SK-N-SH (cell line): ENCODE results near the gene PRDX5. TPM values are rescaled to one million over a fixed set of nuclear protein-coding genes. Genes with fewer than 3 reads are reported as not detected.

ENCODE experiments used
- CTCF ChIA-PET: fragments of 300-600, 350-600 bp; formaldehyde crosslinking; extraction: SDS; loops from one replicate; lab custom pipeline; 2021; lab: Yijun Ruan, JAX
- POLR2A ChIA-PET: fragments of 350-600 bp; sonication (Branson Sonifier 250); formaldehyde crosslinking; extraction: SDS; loops from one replicate; lab custom pipeline; 2020; ENCODE audit warnings: antibody characterized with exemption, inconsistent platforms; lab: Yijun Ruan, JAX
- DNase-seq: peaks from one replicate; pipeline ENCODE4 v3.0.0; 2012
- H2AFZ ChIP-seq: fragments of 200-600 bp; sonication (generic); 2 replicates; pipeline ENCODE4 v1.8.1; 2016; ENCODE audit warnings: antibody characterized with exemption, mild to moderate bottlenecking, low read depth
- H3F3A ChIP-seq: fragments of 200-600 bp; sonication (generic); replicated peaks from 2 replicates; pipeline ENCODE3; 2016; ENCODE audit warnings: antibody characterized with exemption, mild to moderate bottlenecking; ENCODE audit not compliant: insufficient read depth
- H3K27ac ChIP-seq, 2 experiments: fragments of 200-500 bp in 1 of 2; fragments of 200-600 bp in 1 of 2; sonication (Bioruptor generic) in 1 of 2; sonication (generic), shearing (Covaris generic) in 1 of 2; 2 replicates each; pipeline versions ENCODE4 v1.5.1 to v1.6.1; 2014 to 2016; ENCODE audit warnings: low read depth in 2 of 2, inconsistent platforms in 1 of 2, low read length in 1 of 2, mild to moderate bottlenecking in 1 of 2, mixed read lengths in 1 of 2
- H3K27me3 ChIP-seq: fragments of 200-600 bp; sonication (generic), shearing (Covaris generic); 2 replicates; pipeline ENCODE4 v1.6.1; 2016; ENCODE audit warnings: mixed run types; ENCODE audit not compliant: insufficient read depth
- H3K36me3 ChIP-seq, 2 experiments: fragments of 200-500 bp in 1 of 2; fragments of 200-600 bp in 1 of 2; sonication (Bioruptor generic) in 1 of 2; sonication (generic) in 1 of 2; replicated peaks in 1 of 2; 2 replicates each; pipeline versions ENCODE3 to v1.5.1; 2014 to 2016; ENCODE audit warnings: low read length in 1 of 2, mild to moderate bottlenecking in 1 of 2; ENCODE audit not compliant: insufficient read depth in 2 of 2, control insufficient read depth in 1 of 2
- H3K4me1 ChIP-seq, 2 experiments: fragments of 200-500 bp in 1 of 2; fragments of 200-600 bp in 1 of 2; sonication (Bioruptor generic) in 1 of 2; sonication (generic), shearing (Covaris generic) in 1 of 2; 2 replicates each; pipeline versions ENCODE4 v1.5.1 to v1.6.1; 2014 to 2016; ENCODE audit warnings: low read depth in 1 of 2, low read length in 1 of 2, mixed run types in 1 of 2; ENCODE audit not compliant: insufficient read depth in 2 of 2, control insufficient read depth in 1 of 2
- H3K4me2 ChIP-seq: fragments of 200-600 bp; sonication (generic), shearing (Covaris generic); 2 replicates; pipeline ENCODE4 v1.6.1; 2017; ENCODE audit warnings: mixed run types
- H3K4me3 ChIP-seq, 2 experiments: fragments of 200-500 bp in 1 of 2; fragments of 200-600 bp in 1 of 2; sonication (Bioruptor generic) in 1 of 2; sonication (generic), shearing (Covaris generic) in 1 of 2; 2 replicates each; pipeline versions ENCODE4 v1.5.1 to v1.8.1; 2014 to 2016; ENCODE audit warnings: low read depth in 2 of 2, inconsistent platforms in 1 of 2, low read length in 1 of 2, mild to moderate bottlenecking in 1 of 2, mixed read lengths in 1 of 2, moderate library complexity in 1 of 2
- H3K79me2 ChIP-seq: fragments of 200-600 bp; sonication (generic); 2 replicates; pipeline ENCODE4 v1.8.1; 2017; ENCODE audit warnings: mild to moderate bottlenecking; ENCODE audit not compliant: insufficient read depth
- H3K9ac ChIP-seq: fragments of 200-600 bp; sonication (generic); 2 replicates; pipeline ENCODE4 v1.6.1; 2017; ENCODE audit warnings: mixed run types
- H3K9me2 ChIP-seq: fragments of 200-600 bp; sonication (generic); 2 replicates; pipeline ENCODE4 v1.6.1; 2017; ENCODE audit warnings: mixed run types
- H3K9me3 ChIP-seq: fragments of 200-600 bp; sonication (generic); 2 replicates; pipeline ENCODE4 v1.6.1; 2017; ENCODE audit warnings: mixed run types, mild to moderate bottlenecking, moderate library complexity
- H4K20me1 ChIP-seq: fragments of 200-600 bp; sonication (generic); 2 replicates; pipeline ENCODE4 v1.6.1; 2017; ENCODE audit warnings: mild to moderate bottlenecking, mixed run types; ENCODE audit not compliant: insufficient read depth
- CHD2 ChIP-seq: fragments of 150-350 bp; IDR thresholded peaks from 2 replicates; pipeline ENCODE4 v1.6.1; 2018; ENCODE audit warnings: low read length; ENCODE audit not compliant: partially characterized antibody
- ELF1 ChIP-seq: IDR thresholded peaks from 2 replicates; pipeline ENCODE4 v1.4.0; 2012
- EP300 ChIP-seq, 2 experiments: IDR thresholded peaks; 2 replicates each; pipeline versions ENCODE4 v1.4.0 to v1.6.1; 2012; ENCODE audit warnings: borderline replicate concordance in 1 of 2, low read depth in 1 of 2, low read length in 1 of 2
- GATA2 ChIP-seq: sonication (generic); formaldehyde crosslinking; IDR thresholded peaks from 2 replicates; pipeline ENCODE4 v1.5.0; 2020; ENCODE audit warnings: mild to moderate bottlenecking, missing genetic modification reagents
- IRF3 ChIP-seq: fragments of 150-350 bp; IDR thresholded peaks from 2 replicates; pipeline ENCODE4 v1.6.1; 2016; ENCODE audit warnings: mild to moderate bottlenecking, low read depth, low read length
- MEF2A ChIP-seq: IDR thresholded peaks from 2 replicates; pipeline ENCODE4 v1.4.0; 2012; ENCODE audit warnings: low read depth, borderline replicate concordance
- NFIC ChIP-seq: IDR thresholded peaks from 2 replicates; pipeline ENCODE4 v1.4.0; 2012; ENCODE audit warnings: borderline replicate concordance
- RCOR1 ChIP-seq: fragments of 150-350 bp; IDR thresholded peaks from 2 replicates; pipeline ENCODE4 v1.6.1; 2017; ENCODE audit warnings: antibody characterized with exemption, low read length
- RXRA ChIP-seq: IDR thresholded peaks from 2 replicates; pipeline ENCODE4 v1.4.0; 2012; ENCODE audit warnings: low read depth, mild to moderate bottlenecking, borderline replicate concordance
- TAF1 ChIP-seq: IDR thresholded peaks from 2 replicates; pipeline ENCODE4 v1.6.1; 2012; ENCODE audit warnings: low read depth, mild to moderate bottlenecking, low read length, moderate library complexity, borderline replicate concordance
- TCF12 ChIP-seq: IDR thresholded peaks from 2 replicates; pipeline ENCODE4 v1.4.0; 2012
- TEAD4 ChIP-seq: IDR thresholded peaks from 2 replicates; pipeline ENCODE4 v1.4.0; 2012; ENCODE audit warnings: mild to moderate bottlenecking, borderline replicate concordance; ENCODE audit not compliant: insufficient read depth
- USF1 ChIP-seq: IDR thresholded peaks from 2 replicates; pipeline ENCODE4 v1.4.0; 2012; ENCODE audit warnings: low read depth, borderline replicate concordance
- ZBTB33 ChIP-seq: IDR thresholded peaks from 2 replicates; pipeline ENCODE4 v1.4.0; 2012; ENCODE audit warnings: low read depth, borderline replicate concordance
- whole genome bisulfite sequencing: methylation state at CpG from one replicate; pipeline ENCODE4 v1.1.6; 2017; ENCODE audit warnings: low lambda C conversion rate; 5-methylcytosine and 5-hydroxymethylcytosine counted together
- polyA plus RNA-seq, 3 experiments: library from polyadenylated mRNA; depleted of rRNA; stranded (reverse); fragments of >200 nt; gene quantifications; 2 replicates each; pipeline ENCODE4 v1.2.3, GENCODE V29; 2012

Gene PRDX5
- polyA plus RNA-seq, 1 of the 3 experiments (the other 2 are of a cell fraction), result 1,000 TPM

- Histone ChIP-seq H3K4me3 (no peak overlapping the region), H3K9me3 (no peaks in the 10 kb centered on the region), H3K36me3 (peaks cover 9 to 22% of the 10 kb centered on the region in 2 experiments), H3K9ac (no peak overlapping the region), H3K4me2 (no peak overlapping the region), H4K20me1 (no peaks in the 10 kb centered on the region), H3K27me3 (no peaks in the 10 kb centered on the region), H3K79me2 (peaks cover 16% of the 10 kb centered on the region), H2AFZ (no peak overlapping the region), H3F3A (no peaks in the 10 kb centered on the region), H3K9me2 (no peaks in the 10 kb centered on the region), H3K4me1 (peaks cover 0 to 5% of the 10 kb centered on the region in 2 experiments; a peak in 1 of 4 replicates), H3K27ac (no peak overlapping the region)
- POLR2A ChIA-PET, result interaction anchor here (0.6 kb wide), 1 partner anchor 17 kb away, joined by 3 read pairs; no protein-coding TSS in a partner anchor
- DNase-seq, result no peak
- 82% methylated on average over 6 of the region's 8 CpGs for whole genome bisulfite sequencing
- no peak for TF ChIP-seq RXRA
- TF ChIP-seq GATA2, result no peak
- CTCF ChIA-PET, result interaction anchor here (0.9 to 2.2 kb wide), 5 partner anchors 12 to 77 kb away, joined by 3 to 7 read pairs (median 3); partner anchors contain the start of genes CATSPERZ and KCNK4
These were observed 39.2 kb upstream of the PRDX5 start for GRCh38 chr11:64278576-64279190.

DNA sequence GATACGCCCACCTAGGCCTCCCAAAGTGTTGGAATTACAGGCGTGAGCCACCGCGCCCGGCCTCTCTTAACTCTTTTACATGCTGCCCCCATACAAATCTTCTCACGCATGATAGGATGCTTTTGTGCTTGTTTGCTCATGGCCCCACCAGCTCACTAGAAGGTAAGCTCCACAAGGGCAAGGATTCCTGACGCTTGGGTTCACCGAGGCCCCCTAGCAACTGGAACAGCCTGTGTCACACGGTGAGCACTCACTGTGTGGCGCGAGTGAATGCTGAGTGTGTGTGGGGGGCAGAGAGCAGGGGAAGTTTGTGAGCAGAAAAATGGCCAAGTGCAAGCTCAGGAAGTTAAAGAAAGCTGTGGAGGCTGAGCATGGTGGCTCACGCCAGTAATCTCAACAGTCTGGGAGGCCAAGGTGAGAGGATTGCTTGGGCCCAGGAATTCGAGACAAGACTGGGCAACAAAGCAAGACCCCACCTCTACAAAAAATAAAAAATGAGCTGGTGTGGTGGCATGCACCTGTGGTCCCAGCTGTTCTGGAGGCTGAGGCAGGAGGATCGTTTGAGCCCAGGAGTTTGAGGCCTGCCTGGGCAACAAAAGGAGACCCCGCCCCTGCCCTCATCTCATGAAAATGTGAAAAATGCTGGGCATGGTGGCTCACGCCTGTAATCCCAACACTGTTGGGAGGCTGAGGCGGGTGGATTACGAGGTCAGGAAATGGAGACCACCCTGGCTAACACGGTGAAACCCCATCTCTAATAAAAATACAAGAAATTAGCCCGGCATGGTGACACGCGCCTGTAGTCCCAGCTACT, 35.8 kb upstream of the PRDX5 start:
- H3K27ac ChIP-seq, result no peak overlapping the region
- H4K20me1 ChIP-seq, result no peaks in the 10 kb centered on the region
- peaks cover 30% of the 10 kb centered on the region for H3K79me2 ChIP-seq
- no peak for DNase-seq
- H3K27me3 ChIP-seq, result no peaks in the 10 kb centered on the region
- H3K4me1 ChIP-seq, result peaks cover 8 to 21% of the 10 kb centered on the region in 2 experiments; a peak in 2 of 4 replicates
- H3K4me3 ChIP-seq, result no peak overlapping the region
- CTCF ChIA-PET, result interaction anchor here (0.9 to 12.2 kb wide), 3 partner anchors 10 to 34 kb away, joined by 3 to 196 read pairs (median 46); partner anchors contain the start of genes CATSPERZ and ESRRA
- TF ChIP-seq TCF12 (no peak), CHD2 (no peak), NFIC (no peak), USF1 (no peak), GATA2 (no peak), ZBTB33 (no peak), TEAD4 (no peak), MEF2A (no peak), IRF3 (no peak), RCOR1 (no peak), EP300 (IDR thresholded peaks at IDR 0.05; ENCODE audit: borderline replicate concordance in 1 of 2, low read depth in 1 of 2, low read length in 1 of 2) (no peak), TAF1 (no peak), ELF1 (no peak)
- POLR2A ChIA-PET, result interaction anchor here (0.7 to 0.9 kb wide), 2 partner anchors 22 to 202 kb away, joined by 3 read pairs; no protein-coding TSS in a partner anchor
- 94% methylated on average over 22 of the region's 22 CpGs for WGBS
- H2AFZ ChIP-seq, result no peak overlapping the region
- no peak overlapping the region for H3K4me2 ChIP-seq
- H3K9ac ChIP-seq, result no peak overlapping the region
- H3K9me2 ChIP-seq, result no peaks in the 10 kb centered on the region
- H3K9me3 ChIP-seq, result no peaks in the 10 kb centered on the region
- H3F3A ChIP-seq, result peaks cover 9% of the 10 kb centered on the region
- H3K36me3 ChIP-seq, result peaks cover 6 to 7% of the 10 kb centered on the region in 2 experiments
